Measurements from ENCODE around the gene NEFH.

The NEFH gene

DNA sequence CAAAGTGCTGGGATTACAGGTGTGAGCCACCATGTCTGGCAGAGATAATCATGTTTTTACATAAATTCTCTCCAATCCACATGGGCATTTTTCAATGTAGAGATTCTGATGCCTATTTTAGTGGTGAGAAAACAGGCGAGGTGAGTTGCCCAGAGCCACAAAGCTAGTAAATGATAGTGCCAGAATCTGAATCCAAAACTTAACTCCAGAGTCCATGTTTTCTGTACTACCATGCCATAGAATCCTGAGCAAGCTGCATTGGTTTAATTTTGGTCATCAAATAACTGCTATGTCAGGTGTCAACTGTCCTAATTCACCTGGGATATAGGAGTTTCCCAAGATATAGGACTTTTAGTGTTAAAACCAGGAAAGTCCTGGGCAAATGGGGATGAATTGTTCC, 13.6 kb downstream of the NEFH start:
- DNase-seq (ENCODE audit: low read depth): no peak

DNA sequence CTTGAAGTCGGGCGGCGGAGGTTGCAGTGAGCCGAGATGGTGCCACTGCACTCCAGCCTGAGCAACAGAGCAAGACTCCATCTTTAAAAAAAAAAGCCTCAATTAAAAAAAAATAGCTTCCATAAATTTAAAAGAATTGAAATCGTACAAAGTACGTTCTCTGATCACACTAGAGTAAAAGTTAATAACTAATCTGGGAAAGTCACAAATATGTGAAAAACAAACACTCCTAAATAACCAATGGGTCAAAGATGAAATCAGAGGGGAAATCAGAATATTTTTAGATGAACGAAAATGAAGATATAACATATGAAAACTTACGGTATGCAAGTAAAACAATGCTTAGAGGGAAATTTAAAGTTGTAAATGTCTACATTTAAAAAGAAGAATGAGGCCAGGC, 19.8 kb downstream of the NEFH start:
- DNase-seq (ENCODE audit: low read depth): no peak

DNA sequence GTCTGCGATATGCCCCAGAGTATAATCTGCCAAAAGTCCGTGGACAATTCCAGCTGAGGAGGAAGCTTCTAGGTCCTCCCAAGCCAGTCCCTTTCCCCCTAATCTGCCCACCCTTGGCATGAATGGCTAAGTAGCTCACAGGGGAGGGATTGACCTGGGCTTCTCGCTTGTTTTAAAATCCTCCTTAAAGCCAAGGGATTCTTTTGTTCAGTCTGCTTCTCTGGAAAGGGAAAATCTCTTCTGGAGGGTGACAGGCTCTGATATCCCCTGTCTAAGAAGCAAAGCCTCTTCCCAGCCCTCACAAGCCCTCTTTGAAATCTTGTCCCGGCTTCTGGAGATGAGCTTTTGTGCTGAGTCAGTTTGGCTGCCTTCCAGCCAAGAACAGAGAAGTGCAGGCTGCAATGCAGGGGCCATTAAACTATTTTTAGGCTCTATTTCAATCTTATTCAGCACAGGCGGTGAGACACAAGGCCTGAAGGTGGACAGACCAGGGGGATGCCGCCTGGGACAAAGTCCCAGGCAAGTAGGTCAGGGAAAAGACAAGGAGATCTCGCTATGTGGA, 23.9 kb downstream of the NEFH start:
- DNase-seq (ENCODE audit: low read depth): peak; percentile 55

GRCh38 chr22:29509298-29509697, 29.3 kb downstream of the NEFH start:
- DNase-seq (ENCODE audit: low read depth): no peak

DNA sequence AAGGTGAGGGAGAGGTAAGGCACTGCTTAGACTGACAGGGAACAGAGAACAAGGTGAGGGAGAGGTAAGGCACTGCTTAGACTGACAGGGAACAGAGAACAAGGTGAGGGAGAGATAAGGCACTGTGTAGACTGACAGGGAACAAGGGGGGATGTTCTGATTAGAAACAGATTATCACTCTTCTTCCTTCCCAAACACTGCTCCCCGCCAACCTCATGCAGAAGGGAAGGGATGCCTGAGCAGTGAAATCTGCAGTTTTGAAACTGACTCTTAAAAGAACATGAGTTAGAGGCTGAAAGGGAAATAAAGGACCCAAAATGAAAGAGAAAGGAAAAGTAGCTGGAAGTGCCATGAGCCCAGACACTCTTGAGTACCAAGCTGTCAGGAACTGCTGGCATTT, 29.8 kb downstream of the NEFH start:
- DNase-seq (ENCODE audit: low read depth): no peak

- no peak for DNase-seq (ENCODE audit: low read depth)
Measured at GRCh38 chr22:29510542-29510941, 30.5 kb downstream of the NEFH start.

GRCh38 chr22:29511126-29511862, 31.3 kb downstream of the NEFH start:
- DNase-seq (ENCODE audit: low read depth): no peak

- DNase-seq (ENCODE audit: low read depth): no peak
Measured at GRCh38 chr22:29512031-29512430, 32.0 kb downstream of the NEFH start.

DNA sequence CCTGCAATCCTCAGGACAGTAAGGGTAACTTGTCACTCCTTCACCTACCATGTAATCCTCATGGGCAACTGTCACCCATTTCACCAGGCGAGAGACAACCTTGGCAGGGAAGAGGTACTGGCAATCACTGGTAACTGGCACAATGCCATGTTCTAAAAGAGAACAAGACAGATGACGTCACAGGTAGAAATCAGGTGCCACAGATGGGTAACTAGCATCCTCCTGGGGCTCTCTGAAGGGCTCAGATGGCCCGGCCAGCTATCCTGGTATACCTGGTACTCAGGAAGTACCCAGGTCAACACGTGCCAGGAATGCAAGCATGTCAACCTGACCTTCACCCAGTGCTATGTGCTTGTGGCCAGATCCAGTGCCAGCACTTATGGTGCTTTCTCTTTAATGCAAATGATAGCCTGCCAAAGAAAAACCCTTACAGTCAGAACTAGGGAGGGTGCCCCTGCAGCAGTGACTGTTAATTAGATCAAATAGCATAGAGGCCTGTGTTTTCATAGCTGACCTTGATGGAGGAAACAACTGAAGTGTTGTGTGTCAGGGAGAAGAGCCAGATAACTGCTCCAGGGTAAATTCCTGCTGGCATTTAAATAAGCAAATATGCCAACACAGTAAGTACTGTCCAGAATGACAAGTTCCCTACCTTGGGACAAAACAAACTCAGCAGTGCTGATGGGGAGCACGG, 37.3 kb downstream of the NEFH start:
- DNase-seq (ENCODE audit: low read depth): no peak

GRCh38 chr22:29518427-29518826, 38.4 kb downstream of the NEFH start:
- no peak for DNase-seq (ENCODE audit: low read depth)

GRCh38 chr22:29519996-29520395, 40.0 kb downstream of the NEFH start:
- no peak for DNase-seq (ENCODE audit: low read depth)

DNA sequence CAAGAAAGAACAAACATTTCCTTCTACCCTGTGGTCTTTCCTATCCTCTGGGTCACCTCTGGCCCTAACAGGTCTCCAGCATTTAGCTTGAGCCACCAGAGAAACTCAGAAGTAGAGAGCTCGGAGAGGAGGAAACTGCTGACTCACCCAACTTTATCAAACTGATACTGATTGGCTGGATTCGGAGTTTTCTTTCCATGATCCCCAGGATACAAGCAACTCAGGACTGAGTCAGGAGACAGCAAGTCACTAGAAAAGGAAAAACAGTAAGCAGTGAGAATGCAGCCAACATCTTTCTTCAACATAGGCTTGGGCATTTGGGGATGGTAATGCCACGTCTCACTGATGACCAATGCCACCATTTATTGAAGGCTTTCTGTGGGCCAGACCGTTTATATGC, 40.8 kb downstream of the NEFH start:
- DNase-seq (ENCODE audit: low read depth): no peak

DNA sequence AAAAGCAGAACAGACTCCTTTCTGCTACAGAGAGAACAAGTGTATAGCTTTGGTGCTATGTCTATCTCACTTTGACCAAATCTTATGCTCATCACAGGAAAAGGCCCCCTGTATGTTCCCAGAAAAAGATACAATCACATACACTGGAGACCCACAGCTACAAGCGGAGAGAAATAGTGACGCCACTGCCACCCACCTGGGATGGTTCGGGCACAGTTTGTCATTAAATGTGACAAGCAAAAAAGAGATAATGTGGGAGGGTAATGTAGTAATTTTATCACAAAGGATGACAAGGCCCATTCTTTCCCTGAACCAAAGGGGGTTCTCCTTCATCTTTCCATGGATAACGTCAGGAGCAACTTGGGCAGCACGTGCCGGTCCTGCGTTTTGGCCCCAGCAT, 41.5 kb downstream of the NEFH start:
- no peak for DNase-seq (ENCODE audit: low read depth)

DNA sequence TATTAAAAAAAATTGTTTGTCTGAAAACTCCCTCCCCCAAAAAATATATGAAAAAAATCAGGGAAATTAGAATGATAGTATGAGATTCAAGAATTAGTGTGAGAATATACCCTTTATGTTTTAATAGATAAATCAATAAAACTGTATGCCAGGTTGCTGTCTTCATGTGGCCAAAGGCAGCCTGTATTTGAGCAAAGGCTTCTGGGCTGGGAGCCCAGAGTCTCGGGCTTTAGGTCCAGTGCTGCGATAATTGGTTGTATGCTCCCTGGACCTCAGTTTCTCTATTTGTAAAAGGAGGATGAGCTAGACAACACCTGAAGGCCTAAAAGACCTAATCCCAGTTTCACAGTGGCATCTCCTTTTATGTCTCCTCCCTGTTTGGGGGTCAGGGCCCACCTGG, 43.7 kb downstream of the NEFH start:
- DNase-seq (ENCODE audit: low read depth): no peak

- DNase-seq (ENCODE audit: low read depth): no peak
Measured at GRCh38 chr22:29524442-29525191, 44.6 kb downstream of the NEFH start.

DNA sequence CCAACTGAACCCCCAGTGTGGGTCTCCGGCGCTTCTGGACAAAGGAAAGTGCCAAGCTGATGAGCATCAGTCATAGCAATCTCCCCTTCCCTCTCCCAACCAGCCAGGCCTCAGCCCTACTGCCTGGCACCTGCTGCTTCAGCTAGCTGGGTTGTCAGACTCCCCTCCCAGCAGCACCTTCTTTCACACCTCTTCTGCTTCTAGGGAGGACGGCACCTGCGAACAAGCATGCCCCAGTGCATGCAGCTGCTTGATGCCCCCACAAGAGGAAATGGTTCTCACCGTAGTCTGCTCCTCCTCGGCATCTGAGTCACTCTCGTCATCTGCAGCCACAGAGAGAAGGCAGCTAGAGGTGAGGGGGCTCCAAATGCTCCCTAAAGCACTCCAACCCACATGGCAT, 48.1 kb downstream of the NEFH start:
- no peak for DNase-seq (ENCODE audit: low read depth)

DNA sequence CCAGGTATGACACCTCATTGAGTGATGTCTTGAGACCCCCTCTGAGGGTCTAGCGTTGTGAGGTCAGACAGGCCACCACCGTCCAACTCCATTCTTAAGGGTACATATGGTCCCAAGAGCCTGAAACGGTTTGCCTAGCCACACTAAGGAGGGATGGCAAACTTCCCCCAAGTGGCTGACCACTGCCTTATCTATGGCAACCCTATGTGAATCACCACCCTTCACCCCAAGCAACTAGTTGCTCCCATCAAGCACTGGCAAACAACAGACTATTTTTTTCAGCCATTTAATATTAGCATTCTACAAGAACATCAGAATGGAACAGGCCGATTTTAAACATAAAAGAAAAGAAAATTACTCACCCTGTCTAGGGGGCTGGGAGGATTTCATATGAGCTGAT, 50.7 kb downstream of the NEFH start:
- DNase-seq (ENCODE audit: low read depth): no peak

DNA sequence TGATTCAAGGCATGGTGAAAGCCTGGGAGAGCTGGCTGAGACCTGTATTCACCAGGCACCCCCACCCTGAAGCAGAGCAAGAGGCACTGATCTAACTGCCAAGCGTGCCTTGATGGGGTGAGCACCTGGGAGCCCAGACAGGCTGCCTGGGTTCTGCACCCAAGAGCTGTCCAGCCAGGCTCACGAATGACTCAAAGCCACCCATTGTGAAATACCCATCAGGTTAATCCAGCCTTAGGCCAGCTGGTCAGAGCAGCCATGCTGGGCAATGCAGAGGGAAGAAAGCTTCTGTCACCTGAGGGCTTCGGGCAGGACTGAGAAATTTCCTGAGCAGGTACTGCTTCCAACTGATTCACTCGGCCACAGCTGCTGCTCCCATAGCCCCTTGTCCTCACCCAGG, 51.4 kb downstream of the NEFH start:
- no peak for DNase-seq (ENCODE audit: low read depth)

DNA sequence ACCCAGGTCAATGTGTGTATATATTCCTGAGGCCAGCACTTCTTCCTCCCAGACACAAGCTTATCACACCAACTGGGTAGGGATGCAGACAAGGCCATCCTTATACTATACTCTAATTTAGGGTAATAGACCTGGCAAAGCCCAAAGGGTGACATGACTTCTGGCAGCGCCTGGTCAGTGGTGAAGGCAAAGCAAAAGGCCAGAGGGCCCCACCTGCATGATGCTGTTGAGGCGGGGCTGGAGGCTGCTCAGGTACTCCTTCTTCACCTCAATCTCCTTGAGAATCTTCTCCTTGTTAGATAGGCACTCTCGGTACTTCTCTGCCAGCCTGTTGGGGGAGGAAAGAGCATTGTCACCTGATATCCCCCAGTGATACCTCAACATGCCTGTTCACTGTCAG, 56.4 kb downstream of the NEFH start:
- DNase-seq (ENCODE audit: low read depth): no peak

- DNase-seq (ENCODE audit: low read depth): no peak
Measured at GRCh38 chr22:29539105-29539504, 59.1 kb downstream of the NEFH start.
